Common myeloid progenitor, CD34-positive (primary cell): ENCODE measurements around the gene RDM1.

Experiments
- CTCF ChIA-PET: fragments of 350-600 bp; sonication (Branson Sonifier 250); formaldehyde crosslinking; loops from one replicate; lab custom pipeline; 2021; ENCODE audit warnings: antibody characterized with exemption; lab: Charles Lee
- POLR2A ChIA-PET: fragments of 350-600 bp; sonication (Branson Sonifier 250); formaldehyde crosslinking; loops from one replicate; lab custom pipeline; 2021; ENCODE audit warnings: antibody characterized with exemption; lab: Charles Lee
- DNase-seq, 3 donors: peaks; one replicate each; pipeline versions ENCODE4 v3.0.0 to v3.0.0-alpha.2; 2013
- H3K27ac ChIP-seq, 2 experiments: 1 replicate in 1 of 2; 2 replicates in 1 of 2; pipeline ENCODE4 v1.7.0; 2013; ENCODE audit warnings: inconsistent platforms in 2 of 2, low read length in 2 of 2, mild to moderate bottlenecking in 2 of 2, low read depth in 1 of 2, moderate library complexity in 1 of 2; ENCODE audit not compliant: severe bottlenecking in 2 of 2, insufficient read depth in 1 of 2, poor library complexity in 1 of 2
- H3K27me3 ChIP-seq, 5 experiments: replicated peaks in 2 of 5; 1 replicate in 3 of 5; 2 replicates in 2 of 5; pipeline versions ENCODE4 v1.6.1 to v1.7.0; 2013; ENCODE audit warnings: low read length in 4 of 5, mild to moderate bottlenecking in 2 of 5, moderate library complexity in 2 of 5, inconsistent platforms in 1 of 5; ENCODE audit not compliant: insufficient read depth in 5 of 5, control insufficient read depth in 4 of 5
- H3K36me3 ChIP-seq, 4 experiments: 1 replicate in 2 of 4; 2 replicates in 2 of 4; pipeline versions ENCODE4 v1.6.1 to v1.7.0; 2013; ENCODE audit warnings: low read length in 3 of 4, control low read depth in 1 of 4, mild to moderate bottlenecking in 1 of 4; ENCODE audit not compliant: control insufficient read depth in 4 of 4, insufficient read depth in 4 of 4
- H3K4me1 ChIP-seq, 4 experiments: 1 replicate in 3 of 4; 2 replicates in 1 of 4; pipeline versions ENCODE4 v1.6.1 to v1.7.1; 2013; ENCODE audit warnings: low read length in 3 of 4, mild to moderate bottlenecking in 3 of 4, control low read depth in 1 of 4, inconsistent platforms in 1 of 4, moderate library complexity in 1 of 4; ENCODE audit not compliant: control insufficient read depth in 4 of 4, insufficient read depth in 4 of 4; ENCODE audit errors: control extremely low read depth in 1 of 4
- H3K4me3 ChIP-seq, 7 experiments: 1 replicate in 4 of 7; 2 replicates in 3 of 7; pipeline versions ENCODE4 v1.5.1 to v1.7.0; 2013; ENCODE audit warnings: mild to moderate bottlenecking in 7 of 7, low read length in 6 of 7, moderate library complexity in 6 of 7, inconsistent platforms in 2 of 7, low read depth in 2 of 7, control low read depth in 1 of 7; ENCODE audit not compliant: insufficient read depth in 4 of 7, control insufficient read depth in 1 of 7; ENCODE audit errors: extremely low read depth in 1 of 7
- H3K9me3 ChIP-seq, 5 experiments: 1 replicate in 4 of 5; 2 replicates in 1 of 5; pipeline versions ENCODE4 v1.6.1 to v1.7.1; 2013; ENCODE audit warnings: low read length in 4 of 5, mild to moderate bottlenecking in 2 of 5, inconsistent platforms in 1 of 5, low read depth in 1 of 5, moderate library complexity in 1 of 5; ENCODE audit not compliant: control insufficient read depth in 4 of 5, insufficient read depth in 2 of 5; ENCODE audit errors: control extremely low read depth in 1 of 5
- WGBS: methylation state at CpG from one replicate; pipeline ENCODE4 v1.1.5; 2013; ENCODE audit not compliant: insufficient coverage; 5-methylcytosine and 5-hydroxymethylcytosine counted together

The RDM1 gene

DNA sequence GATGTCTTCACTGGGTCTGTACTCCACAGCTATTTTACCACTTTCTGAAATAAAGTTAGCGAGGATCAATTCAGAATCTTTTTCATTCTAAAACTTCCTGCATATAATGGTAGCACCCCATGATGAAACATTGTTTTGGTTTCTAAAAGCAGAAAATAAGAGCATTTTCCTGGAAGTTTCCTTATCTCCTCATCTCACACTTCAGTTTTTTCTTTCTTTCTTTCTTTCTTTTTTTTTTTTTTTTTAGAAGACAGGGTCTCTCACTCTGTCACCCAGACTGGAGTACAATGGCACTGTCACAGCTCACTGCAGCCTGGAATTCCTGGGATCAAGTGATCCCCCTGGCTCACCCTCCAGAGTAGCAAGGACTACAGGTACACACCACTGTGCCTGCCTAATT, 10.3 kb downstream of the RDM1 start:
- DNase-seq: no peak
- no peak overlapping the region for H3K4me3 ChIP-seq
- H3K27me3 ChIP-seq: no peaks in the 10 kb centered on the region
- peaks cover 0 to 4% (median 2%) of the 10 kb centered on the region in 4 experiments for H3K36me3 ChIP-seq
- CTCF ChIA-PET: no interaction called here
- POLR2A ChIA-PET: no interaction called here
- WGBS: 100% methylated on average over 1 of the region's 1 CpG
- H3K27ac ChIP-seq: no peak overlapping the region
- H3K9me3 ChIP-seq: no peaks in the 10 kb centered on the region
- H3K4me1 ChIP-seq: peaks cover 0 to 8% (median 7%) of the 10 kb centered on the region in 4 experiments

DNA sequence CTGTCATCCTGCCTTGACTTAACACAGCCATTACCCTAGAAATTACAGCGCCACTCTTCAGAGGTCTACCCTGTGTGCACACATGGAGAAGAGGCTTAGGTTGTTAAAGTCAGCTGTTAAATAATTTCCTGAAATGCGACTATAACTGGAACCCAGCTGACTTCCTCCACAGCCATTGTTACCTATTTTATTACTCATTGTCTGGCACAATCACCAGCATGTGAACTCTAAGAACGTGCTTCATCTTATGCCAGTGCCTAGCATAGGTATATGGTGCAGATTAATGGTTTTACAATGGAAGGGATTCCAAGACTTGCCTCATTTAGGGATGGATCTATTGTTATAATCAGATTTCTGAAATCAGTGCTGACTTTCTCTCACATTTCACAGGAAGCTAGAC, 11.9 kb downstream of the RDM1 start:
- POLR2A ChIA-PET: no interaction called here
- H3K4me3 ChIP-seq: no peak overlapping the region
- CTCF ChIA-PET: interaction anchor here (1.3 kb wide), 1 partner anchor 18 kb away, joined by 3 read pairs; no protein-coding TSS in a partner anchor
- no peaks in the 10 kb centered on the region for H3K9me3 ChIP-seq
- peaks cover 0 to 8% (median 7%) of the 10 kb centered on the region in 4 experiments for H3K4me1 ChIP-seq
- H3K27me3 ChIP-seq: peaks cover 0 to 3% (median 0%) of the 10 kb centered on the region in 5 experiments
- H3K36me3 ChIP-seq: peaks cover 0 to 4% (median 2%) of the 10 kb centered on the region in 4 experiments
- DNase-seq: peak in 1 of 3 donors; percentile 5
- H3K27ac ChIP-seq: no peak overlapping the region
- WGBS: 10% methylated on average over 2 of the region's 3 CpGs

DNA sequence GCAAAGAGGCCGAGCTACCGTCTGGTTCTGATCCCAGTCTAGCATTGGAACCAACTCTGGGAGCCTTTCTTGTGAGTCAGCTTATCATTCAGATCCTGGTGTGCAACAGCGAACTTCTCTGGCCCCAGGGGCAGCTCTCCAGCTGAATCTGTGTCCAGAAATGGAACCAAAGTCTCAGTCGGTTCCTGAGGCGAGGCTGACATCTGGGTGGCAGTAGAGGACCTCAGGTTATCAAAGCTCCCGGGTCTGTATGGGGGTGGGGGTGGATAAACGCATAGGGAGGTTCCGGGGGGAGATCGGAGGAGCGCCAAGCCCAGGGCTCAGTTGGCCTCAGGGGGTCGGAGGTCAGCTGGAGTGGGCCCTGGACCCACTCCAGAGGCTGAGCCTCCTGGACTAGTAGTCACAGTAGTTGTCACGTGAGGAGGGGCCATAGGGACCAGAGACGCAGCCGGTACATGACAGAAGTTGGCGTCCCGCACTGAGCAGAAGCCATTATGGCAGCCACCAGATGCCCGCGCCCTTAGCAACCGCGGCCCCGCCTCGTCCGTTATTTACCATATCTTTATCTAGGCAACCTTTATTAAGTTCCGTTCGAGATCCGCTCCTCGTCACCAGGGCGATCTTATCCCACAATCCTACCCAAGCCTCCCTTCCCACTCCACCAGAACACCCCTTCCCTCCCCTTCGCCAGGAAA, 12.9 kb downstream of the RDM1 start:
- POLR2A ChIA-PET: no interaction called here
- H3K27me3 ChIP-seq: peaks cover 0 to 3% (median 0%) of the 10 kb centered on the region in 5 experiments
- 99% methylated on average over 22 of the region's 29 CpGs for whole genome bisulfite sequencing
- no peak overlapping the region for H3K27ac ChIP-seq
- DNase-seq: no peak
- CTCF ChIA-PET: interaction anchor here (1.3 to 1.9 kb wide), 2 partner anchors 17 to 19 kb away, joined by 3 to 6 read pairs; no protein-coding TSS in a partner anchor
- H3K9me3 ChIP-seq: no peaks in the 10 kb centered on the region
- H3K4me3 ChIP-seq: no peak overlapping the region
- H3K4me1 ChIP-seq: peaks cover 0 to 8% (median 7%) of the 10 kb centered on the region in 4 experiments
- H3K36me3 ChIP-seq: peaks cover 0 to 2% (median 2%) of the 10 kb centered on the region in 4 experiments

DNA sequence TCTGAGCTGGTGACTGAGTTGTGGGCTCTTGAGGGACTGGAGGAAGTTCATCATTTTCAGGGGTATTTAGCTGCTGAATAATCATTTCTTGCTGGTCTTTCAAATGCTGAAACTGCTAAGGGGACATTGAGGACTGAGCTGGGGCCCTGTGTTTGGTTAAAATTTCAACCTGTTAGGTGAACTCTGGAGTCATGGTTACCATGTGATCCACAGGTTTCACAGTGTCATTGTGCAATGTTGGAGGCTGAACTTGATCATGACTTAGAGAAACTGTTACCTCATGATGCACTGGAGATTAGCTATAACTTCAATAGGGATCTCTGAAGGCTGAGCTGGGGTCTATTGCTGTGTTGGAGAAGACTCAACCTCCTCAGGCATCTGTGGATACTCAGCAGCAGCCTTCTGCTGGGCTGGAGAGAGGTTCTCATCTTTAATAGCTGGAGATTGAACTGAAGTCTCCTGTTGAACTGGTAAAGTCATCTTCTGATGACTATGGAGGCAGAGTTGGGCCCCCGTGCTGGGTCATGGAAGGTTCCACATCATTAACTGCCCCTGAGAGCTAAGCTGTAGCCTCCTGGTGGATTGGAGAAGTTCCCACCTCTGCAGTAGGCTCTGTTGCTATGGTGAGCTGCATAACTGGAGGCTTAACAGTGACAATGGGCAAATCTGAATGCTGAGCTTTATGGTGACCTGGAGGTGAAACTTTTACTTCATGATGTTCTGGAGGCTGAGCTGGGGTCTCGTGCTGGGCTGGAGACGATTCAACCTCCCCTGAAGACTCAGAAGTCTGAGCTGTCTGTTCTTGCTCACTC, 15.2 kb downstream of the RDM1 start:
- DNase-seq: peak in 2 of 3 donors; percentile 33 to 42
- Histone ChIP-seq H3K4me3 (no peak overlapping the region), H3K4me1 (peaks cover 0 to 8% (median 7%) of the 10 kb centered on the region in 4 experiments), H3K36me3 (peaks cover 0 to 2% (median 0%) of the 10 kb centered on the region in 4 experiments), H3K9me3 (no peaks in the 10 kb centered on the region), H3K27me3 (peaks cover 0 to 3% (median 0%) of the 10 kb centered on the region in 5 experiments), H3K27ac (no peak overlapping the region)
- ChIA-PET CTCF (interaction anchor here (0.8 to 2.8 kb wide), 6 partner anchors 9 to 66 kb away, joined by 3 to 13 read pairs (median 5); no protein-coding TSS in a partner anchor), POLR2A (no interaction called here)
- WGBS: 97% methylated on average over 2 of the region's 3 CpGs

DNA sequence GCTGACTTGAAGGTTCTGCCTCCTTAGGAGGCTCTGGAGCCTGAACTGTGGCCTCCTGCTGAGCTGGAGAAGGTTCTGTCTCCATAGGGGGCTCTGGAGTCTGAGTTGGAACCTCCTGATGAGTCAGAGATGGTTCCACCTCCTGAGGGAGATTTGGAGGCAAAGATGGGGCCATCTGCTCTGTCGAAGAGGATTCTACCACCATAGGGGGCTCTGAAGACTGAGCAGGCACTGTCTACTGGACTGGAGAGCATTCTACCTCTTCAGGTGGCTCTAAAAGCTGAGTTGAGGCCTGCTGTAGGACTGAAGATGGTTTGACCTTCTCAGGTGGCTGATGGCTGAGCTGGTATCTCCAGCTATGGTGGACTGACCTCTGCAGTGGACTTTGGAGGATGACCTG, 16.2 kb downstream of the RDM1 start:
- Histone ChIP-seq H3K27ac (no peak overlapping the region), H3K27me3 (peaks cover 0 to 3% (median 0%) of the 10 kb centered on the region in 5 experiments), H3K9me3 (no peaks in the 10 kb centered on the region), H3K4me1 (peaks cover 0 to 8% (median 7%) of the 10 kb centered on the region in 4 experiments), H3K36me3 (peaks cover 0 to 2% (median 0%) of the 10 kb centered on the region in 4 experiments), H3K4me3 (no peak overlapping the region)
- WGBS: 100% methylated on average over 1 of the region's 1 CpG
- no peak for DNase-seq
- POLR2A ChIA-PET: no interaction called here
- CTCF ChIA-PET: interaction anchor here (0.8 to 2.8 kb wide), 3 partner anchors 8 to 65 kb away, joined by 3 to 13 read pairs (median 8); no protein-coding TSS in a partner anchor

DNA sequence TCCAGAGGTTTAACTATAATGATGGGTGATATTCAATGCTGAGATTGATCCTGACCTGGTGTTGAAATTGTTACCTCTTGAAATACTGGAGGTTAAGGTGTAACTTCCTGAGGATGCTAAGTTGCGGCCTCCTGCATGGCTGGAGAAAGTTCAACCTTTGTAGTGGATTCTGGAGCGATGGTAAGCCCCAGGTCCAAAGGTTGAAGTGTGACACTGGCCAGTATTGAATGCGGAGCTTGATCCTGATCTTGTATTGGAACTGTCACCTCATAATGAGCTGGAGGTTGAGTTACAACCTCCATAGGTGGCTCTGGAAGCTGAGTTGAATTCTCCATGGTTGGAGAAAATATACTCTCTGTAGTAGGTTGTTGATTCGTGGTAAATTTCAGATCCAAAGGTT, 17.0 kb downstream of the RDM1 start:
- Histone ChIP-seq H3K36me3 (peaks cover 0 to 2% (median 0%) of the 10 kb centered on the region in 4 experiments), H3K27me3 (peaks cover 0 to 3% (median 0%) of the 10 kb centered on the region in 5 experiments), H3K27ac (no peak overlapping the region), H3K4me1 (peaks cover 0 to 5% (median 5%) of the 10 kb centered on the region in 4 experiments), H3K4me3 (no peak overlapping the region), H3K9me3 (no peaks in the 10 kb centered on the region)
- POLR2A ChIA-PET: no interaction called here
- DNase-seq: no peak
- 100% methylated on average over 3 of the region's 4 CpGs for WGBS
- CTCF ChIA-PET: interaction anchor here (0.8 to 2.8 kb wide), 3 partner anchors 7 to 64 kb away, joined by 3 to 13 read pairs (median 8); no protein-coding TSS in a partner anchor
